GM19468 (cell line): ENCODE results near the gene ENPP4.
A peak's percentile ranks its signal among the peaks of the same experiment; 100 is the strongest.
"Not testable (repeated sequence)": the region's sequence is repeated elsewhere in the genome, so short reads cannot be mapped to it uniquely, and the experiment has no call there.

Experiments
- ATAC-seq: cut with Tn5 transposase; IDR thresholded peaks from one replicate; pipeline ENCODE4 v1.9.1; 2021; ENCODE audit warnings: mild to moderate bottlenecking, moderate library complexity, moderate number of reproducible peaks; ENCODE audit not compliant: unreplicated experiment; ENCODE audit errors: extremely low read depth

Gene ENPP4

GRCh38 chr6:46129629-46130511 lies at the start of gene ENPP4:
Gene ENPP4 (plus strand): TSS chr6:46129989. CDS start chr6:46139584, 9,595 bp downstream.
- ATAC-seq, result peak; percentile 95

- ATAC-seq, result no peak
These were observed 49.7 kb upstream of the ENPP4 start for GRCh38 chr6:46080111-46080510.

- not testable (repeated sequence) for ATAC-seq
These were observed 44.1 kb upstream of the ENPP4 start for GRCh38 chr6:46085688-46086087.

- ATAC-seq, result no peak
These were observed 39.4 kb upstream of the ENPP4 start for GRCh38 chr6:46090115-46091079.

GRCh38 chr6:46091080-46091478 lies 38.7 kb upstream of the ENPP4 start:
- no peak for ATAC-seq

- ATAC-seq, result no peak
These were observed 34.5 kb upstream of the ENPP4 start for GRCh38 chr6:46095251-46095650.

GRCh38 chr6:46097366-46097765 lies 32.4 kb upstream of the ENPP4 start:
- no peak for ATAC-seq

- ATAC-seq, result no peak
These were observed 31.1 kb upstream of the ENPP4 start for GRCh38 chr6:46098678-46099077.

- no peak for ATAC-seq
These were observed 29.8 kb upstream of the ENPP4 start for GRCh38 chr6:46099952-46100351.

GRCh38 chr6:46102123-46102522 lies 27.7 kb upstream of the ENPP4 start:
- no peak for ATAC-seq

GRCh38 chr6:46103441-46104115 lies 26.2 kb upstream of the ENPP4 start:
- peak; percentile 7 for ATAC-seq

GRCh38 chr6:46104209-46104608 lies 25.6 kb upstream of the ENPP4 start:
- peak; percentile 28 for ATAC-seq

- ATAC-seq, result no peak
These were observed 24.2 kb upstream of the ENPP4 start for GRCh38 chr6:46105568-46105967.

GRCh38 chr6:46113370-46113769 lies 16.4 kb upstream of the ENPP4 start:
- no peak for ATAC-seq

GRCh38 chr6:46115634-46116033 lies 14.2 kb upstream of the ENPP4 start:
- no peak for ATAC-seq

- ATAC-seq, result no peak
These were observed 13.5 kb upstream of the ENPP4 start for GRCh38 chr6:46116289-46116688.

- no peak for ATAC-seq
These were observed 11.6 kb upstream of the ENPP4 start for GRCh38 chr6:46118157-46118556.

- ATAC-seq, result no peak
These were observed 11.0 kb upstream of the ENPP4 start for GRCh38 chr6:46118836-46119235.

- ATAC-seq, result not testable (repeated sequence)
These were observed 10.1 kb upstream of the ENPP4 start for GRCh38 chr6:46119679-46120078.

- no peak for ATAC-seq
These were observed 1.3 kb upstream of the ENPP4 start for GRCh38 chr6:46128476-46128875.
